Right forelimb (tissue), 1 donor: ENCODE measurements around the gene NOL4.
A peak's percentile ranks its signal among the peaks of the same experiment; 100 is the strongest.
"Not testable (repeated sequence)": the region's sequence is repeated elsewhere in the genome, so short reads cannot be mapped to it uniquely, and the experiment has no call there.

Experiments
- DNase-seq: peaks from one replicate; pipeline ENCODE4 v3.0.0-alpha.2; 2018

NOL4 gene

DNA sequence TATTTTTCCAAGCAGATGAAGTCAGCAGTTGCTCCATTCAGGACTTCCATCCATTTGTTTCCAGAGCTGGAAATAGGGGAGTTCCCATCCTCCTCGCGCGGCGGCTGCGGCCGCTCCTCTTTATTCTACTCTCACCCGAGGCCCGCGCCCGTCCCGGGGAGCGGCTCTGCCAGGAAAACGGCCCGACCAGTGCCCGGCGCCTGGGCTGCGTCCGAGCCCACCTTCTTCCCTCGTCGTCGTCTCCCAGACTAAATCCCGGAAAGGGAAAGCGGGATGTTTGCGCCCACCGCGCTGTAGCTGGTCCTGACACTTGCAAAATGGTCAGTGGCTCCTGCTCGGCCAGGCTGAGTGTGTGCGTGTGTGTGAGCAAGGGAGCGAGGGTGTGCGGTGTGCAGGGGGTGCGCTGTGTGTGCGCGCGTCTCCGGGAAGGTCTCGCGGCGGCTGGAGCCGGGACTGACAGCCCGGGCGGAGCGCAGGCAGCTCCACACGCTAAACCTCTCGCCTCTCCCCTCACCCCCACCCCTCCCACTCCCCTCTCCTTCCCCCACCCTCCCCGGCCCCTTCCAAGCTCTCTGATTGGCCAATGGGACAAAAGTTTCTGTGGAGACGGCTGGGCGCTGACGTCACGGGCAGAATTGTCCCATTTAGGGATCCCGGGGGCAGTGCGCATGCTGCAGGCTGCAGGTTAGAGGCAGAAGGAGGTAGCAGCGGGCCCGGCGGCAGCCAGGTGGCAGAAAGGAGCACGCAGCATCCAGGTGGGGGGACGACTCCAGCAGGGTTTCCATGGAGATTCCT, at the start of gene NOL4:
Gene NOL4, minus strand, starts transcription at position 491 of the 795 bp plus-strand sequence. CDS start 1,660 bp downstream, outside the sequence.
- peak; percentile 72 for DNase-seq

- not testable (repeated sequence) for DNase-seq
Observed at GRCh38 chr18:34266029-34266428, 41.3 kb upstream of the NOL4 start.

GRCh38 chr18:34261865-34262780, 37.4 kb upstream of the NOL4 start:
- no peak for DNase-seq

DNA sequence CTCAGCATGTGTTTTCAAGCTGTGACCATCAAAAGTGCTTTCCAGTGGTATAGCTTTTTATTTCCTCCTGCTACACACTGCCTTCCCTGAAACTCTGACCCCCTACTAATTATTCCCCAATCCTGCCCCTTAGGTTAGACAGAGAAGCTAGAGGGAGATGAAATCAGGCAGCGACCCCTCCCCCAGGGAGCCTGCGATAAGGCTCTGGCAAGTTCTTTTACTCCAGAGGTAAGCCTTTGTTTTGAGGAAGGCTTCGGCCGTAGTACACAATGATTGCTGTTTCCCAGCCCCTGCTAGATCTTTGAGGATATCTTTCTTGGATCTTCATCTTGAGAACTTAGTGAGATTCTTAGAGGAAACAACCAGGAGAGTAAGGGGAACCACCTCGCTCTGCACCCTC, 33.5 kb upstream of the NOL4 start:
- DNase-seq: no peak

DNA sequence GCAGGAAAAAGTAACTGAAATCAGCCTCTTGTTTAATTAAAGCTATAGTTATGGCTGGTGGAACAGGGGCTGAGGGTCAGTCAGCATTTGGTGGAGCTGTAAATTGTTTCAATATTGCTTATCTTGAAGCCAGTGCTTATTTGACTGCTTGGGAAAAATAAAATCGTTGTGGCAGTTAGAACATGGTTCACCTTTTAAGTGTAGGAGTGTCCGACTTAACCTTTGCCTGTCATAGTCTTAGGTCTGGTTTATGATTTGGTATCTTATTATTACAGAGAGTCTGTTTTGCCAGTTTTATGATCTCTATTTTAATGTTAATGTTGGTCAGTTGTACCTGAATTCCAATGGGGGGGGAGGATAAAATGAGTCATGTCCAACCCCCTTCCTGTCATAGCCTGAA, 27.2 kb upstream of the NOL4 start:
- no peak for DNase-seq

GRCh38 chr18:34248727-34249126, 24.0 kb upstream of the NOL4 start:
- DNase-seq: no peak

DNA sequence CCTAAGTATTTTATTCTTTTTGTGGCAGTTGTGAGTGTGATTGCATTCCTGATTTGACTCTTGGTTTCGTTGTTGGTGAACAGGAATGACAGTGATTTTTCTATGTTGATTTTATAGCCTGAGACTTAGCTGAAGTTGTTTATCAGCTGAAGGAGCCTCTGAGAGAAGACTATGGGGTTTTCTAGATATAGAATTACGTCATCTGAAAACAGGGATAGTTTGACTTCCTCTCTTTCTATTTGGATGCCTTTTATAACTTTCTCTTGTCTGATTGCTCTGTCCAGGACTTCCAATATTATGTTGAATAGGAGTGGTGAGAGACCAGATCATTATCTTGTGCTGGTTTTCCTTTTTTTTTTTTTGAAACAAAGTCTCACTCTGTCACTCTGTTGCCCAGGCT, 18.0 kb upstream of the NOL4 start:
- DNase-seq: no peak

DNA sequence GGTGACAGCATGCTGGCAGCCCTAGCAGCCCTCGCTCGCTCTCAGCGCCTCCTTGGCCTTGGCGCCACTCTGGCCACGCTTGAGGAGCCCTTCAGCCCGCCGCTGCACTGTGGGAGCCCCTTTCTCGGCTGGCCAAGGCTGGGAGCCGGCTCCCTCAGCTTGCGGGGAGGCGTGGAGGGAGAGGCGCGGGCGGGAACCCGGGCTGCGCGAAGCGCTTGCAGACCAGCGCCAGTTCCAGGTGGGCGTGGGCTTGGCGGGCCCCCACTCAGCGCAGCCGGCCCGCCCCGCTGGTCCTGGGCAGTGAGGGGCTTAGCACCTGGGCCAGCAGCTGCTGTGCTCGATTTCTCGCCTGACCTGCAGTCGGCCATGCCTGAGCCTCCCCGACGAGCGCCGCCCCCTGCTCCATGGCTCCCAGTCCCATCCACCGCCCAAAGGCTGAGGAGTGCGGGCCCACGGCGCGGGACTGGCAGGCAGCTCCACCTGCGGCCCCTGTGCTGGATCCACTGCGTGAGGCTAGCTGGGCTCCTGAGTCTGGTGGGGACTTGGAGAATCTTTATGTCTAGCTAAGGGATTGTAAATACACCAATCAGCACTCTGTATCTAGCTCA, 9.2 kb upstream of the NOL4 start:
- not testable (repeated sequence) for DNase-seq

DNA sequence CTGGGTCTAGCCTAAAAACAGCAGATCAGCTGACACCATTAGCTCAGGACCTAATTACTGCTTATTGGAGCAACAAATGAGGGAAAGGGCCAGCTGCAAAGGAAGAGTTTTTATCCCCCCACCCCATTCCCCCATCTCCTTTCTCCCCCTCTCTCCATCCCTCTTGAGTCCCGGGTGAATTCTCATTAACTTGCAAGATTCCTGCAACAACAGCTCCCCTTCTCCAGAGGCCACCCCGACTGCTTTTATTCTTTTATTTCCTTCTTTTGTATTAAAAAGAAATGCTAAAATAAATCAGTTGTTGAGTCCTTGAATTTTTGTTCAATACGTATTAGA, 473 bp upstream of the NOL4 start:
- DNase-seq: no peak

DNA sequence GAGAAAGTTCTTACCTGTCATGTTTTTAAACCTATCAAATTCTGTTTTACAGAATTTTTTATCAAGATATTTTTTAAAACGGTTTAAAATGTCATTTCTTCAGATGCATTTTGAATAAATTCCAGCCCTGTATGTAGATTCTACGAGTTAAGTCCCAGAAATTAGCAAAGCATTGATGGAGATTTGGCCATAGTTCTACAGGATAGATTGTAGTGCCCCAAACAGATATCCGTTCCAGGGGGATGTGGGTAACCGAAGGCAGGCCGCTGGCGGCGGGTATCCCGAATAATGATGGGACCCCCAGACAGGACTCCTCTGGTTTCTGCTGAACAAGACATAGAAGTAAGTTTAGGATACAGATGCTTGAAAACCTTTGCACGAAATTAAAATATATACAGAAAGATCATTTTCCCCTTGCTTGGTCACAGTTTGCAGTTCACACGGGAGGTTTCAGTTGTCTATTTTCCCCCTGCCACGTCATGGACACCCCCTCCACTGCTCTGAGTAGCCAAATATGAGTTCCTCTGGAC, 755 bp downstream of the NOL4 start:
- DNase-seq: no peak

GRCh38 chr18:34223164-34223892, 1.4 kb downstream of the NOL4 start:
- no peak for DNase-seq

GRCh38 chr18:34222307-34223163, 2.2 kb downstream of the NOL4 start:
- DNase-seq: peak; percentile 58

GRCh38 chr18:34221971-34222306, 2.8 kb downstream of the NOL4 start:
- peak; percentile 45 for DNase-seq

GRCh38 chr18:34220081-34220815, 4.5 kb downstream of the NOL4 start:
- no peak for DNase-seq

DNA sequence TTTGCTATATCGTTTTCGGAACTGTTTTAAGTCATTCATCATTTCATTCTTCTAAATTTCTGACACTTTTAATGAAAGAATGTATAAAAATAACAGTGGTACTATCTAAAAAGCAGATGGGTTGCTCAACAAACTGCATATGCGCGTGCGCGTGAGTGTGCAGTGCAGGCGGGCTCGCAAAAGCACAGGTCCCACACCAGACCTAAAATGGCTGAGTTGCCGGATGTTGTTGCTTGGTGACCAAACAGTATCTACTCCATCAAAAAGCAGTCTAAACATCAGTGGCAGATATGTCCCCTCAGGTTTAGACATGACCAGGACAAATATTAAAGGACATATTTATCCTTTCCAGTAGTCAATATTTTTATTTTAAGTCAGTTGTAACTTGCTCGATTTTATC, 5.1 kb downstream of the NOL4 start:
- DNase-seq: no peak

GRCh38 chr18:34212511-34212910, 12.2 kb downstream of the NOL4 start:
- no peak for DNase-seq

DNA sequence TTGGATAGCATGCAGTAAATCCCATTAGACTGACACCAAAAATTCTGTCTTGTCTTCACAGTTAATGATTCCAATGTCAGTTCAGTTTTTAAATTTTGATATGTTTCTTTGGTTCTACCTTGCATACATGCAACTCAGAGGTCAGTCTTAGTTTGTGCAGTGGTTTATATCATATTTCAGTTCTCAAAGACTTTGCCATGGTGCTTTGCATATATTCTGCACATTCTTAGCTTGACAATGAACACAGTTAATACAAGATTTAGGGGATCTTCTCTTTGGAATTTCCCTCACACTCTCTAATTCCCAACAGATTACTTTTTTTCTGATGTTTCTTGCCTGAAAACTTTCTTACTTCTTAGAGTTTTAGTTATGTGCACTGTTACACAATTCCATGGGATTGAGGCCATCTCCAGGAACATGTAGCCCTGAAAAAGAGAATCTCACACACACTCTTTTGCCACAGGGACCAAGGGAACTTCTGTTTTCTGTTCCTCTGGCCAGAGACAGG, 17.3 kb downstream of the NOL4 start:
- DNase-seq: no peak

- no peak for DNase-seq
Observed at GRCh38 chr18:34203866-34204265, 20.8 kb downstream of the NOL4 start.

GRCh38 chr18:34196256-34196655, 28.5 kb downstream of the NOL4 start:
- no peak for DNase-seq

GRCh38 chr18:34194239-34194638, 30.5 kb downstream of the NOL4 start:
- no peak for DNase-seq
